Fibroblast of lung (primary cell): ENCODE results near the gene HSD3B2.

Experiments used
- CTCF ChIP-seq, 2 donors: IDR thresholded peaks in 1 of 2; conservative IDR thresholded peaks in 1 of 2; 1 replicate in 1 of 2; 2 replicates in 1 of 2; pipeline ENCODE4 v1.5.1; 2011 to 2012; ENCODE audit warnings: low read length in 2 of 2, control low read depth in 1 of 2, inconsistent platforms in 1 of 2, low read depth in 1 of 2, mild to moderate bottlenecking in 1 of 2
- EZH2 ChIP-seq: IDR thresholded peaks from 2 replicates; pipeline ENCODE4 v1.5.1; 2012; ENCODE audit warnings: low read length, control low read depth, mild to moderate bottlenecking; ENCODE audit errors: missing control alignments

GRCh38 chr1:119429687-119430086 lies 14.7 kb downstream of the HSD3B2 start:
- TF ChIP-seq EZH2: no peak
- no peak for TF ChIP-seq CTCF (conservative IDR thresholded peaks at IDR 0.05 in 1 of 2, IDR thresholded peaks at IDR 0.05 in 1 of 2; ENCODE audit: low read depth in 1 of 2, low read length in 2 of 2)
